ENCODE data around the gene PPP4R3B. TPM values are rescaled to one million over a fixed set of nuclear protein-coding genes. Genes with fewer than 3 reads are reported as not detected.
"Not testable (repeated sequence)": the region's sequence is repeated elsewhere in the genome, so short reads cannot be mapped to it uniquely, and the experiment has no call there.

PPP4R3B gene
- total and polyA plus RNA-seq, 2 experiments from 2014 or later = 25.6 to 56.6 TPM

DNA sequence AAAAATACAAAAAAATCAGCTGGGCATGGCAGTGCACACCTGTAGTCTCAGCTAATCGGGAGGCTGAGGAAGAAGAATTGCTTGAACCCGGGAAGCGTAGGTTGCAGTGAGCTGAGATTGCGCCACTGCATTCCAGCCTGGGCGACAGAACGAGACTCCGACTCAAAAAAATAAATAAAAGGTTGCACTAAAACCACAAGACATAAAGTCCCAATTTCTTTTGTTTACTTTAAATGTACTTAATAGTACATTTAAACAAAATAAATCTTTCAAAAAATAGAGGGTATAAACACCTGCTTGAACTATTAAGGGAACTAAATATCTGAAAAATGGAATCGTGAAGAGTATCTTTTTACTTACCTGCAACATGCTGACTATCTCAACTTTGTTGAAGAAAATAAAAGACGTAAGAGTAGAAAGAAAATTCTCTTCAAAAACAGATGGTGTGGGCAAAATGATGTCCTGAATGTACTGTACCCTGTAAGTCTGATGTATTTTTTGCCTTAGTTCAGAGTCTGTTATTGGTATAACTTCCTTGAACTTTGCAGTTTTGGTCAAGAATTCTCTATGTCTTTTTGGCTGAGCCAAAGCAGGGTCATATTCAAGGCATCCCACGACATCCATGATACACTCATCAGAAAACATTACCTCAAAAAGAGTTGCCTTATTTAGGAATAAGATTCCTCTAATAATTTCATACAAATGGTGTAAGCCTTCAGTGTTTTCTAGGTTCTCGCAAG, 19.2 kb downstream of the PPP4R3B start (continued):
- TF ChIP-seq ETS1 (IDR thresholded peaks at IDR 0.05) (no peak), STAT1 (IDR thresholded peaks at IDR 0.05; ENCODE audit: unreplicated experiment) (no peak), EZH2phosphoT487 (IDR thresholded peaks at IDR 0.05; ENCODE audit: unreplicated experiment) (no peak), NANOG (IDR thresholded peaks at IDR 0.05; ENCODE audit: borderline replicate concordance) (no peak), EZH2 (IDR thresholded peaks at IDR 0.05; ENCODE audit: low read depth, unreplicated experiment) (no peak), JUNB (IDR thresholded peaks at IDR 0.05; ENCODE audit: unreplicated experiment) (no peak), POLR2AphosphoS5 (IDR thresholded peaks at IDR 0.05; ENCODE audit: low read depth) (no peak)
- TF ChIP-seq, protein P1, sequence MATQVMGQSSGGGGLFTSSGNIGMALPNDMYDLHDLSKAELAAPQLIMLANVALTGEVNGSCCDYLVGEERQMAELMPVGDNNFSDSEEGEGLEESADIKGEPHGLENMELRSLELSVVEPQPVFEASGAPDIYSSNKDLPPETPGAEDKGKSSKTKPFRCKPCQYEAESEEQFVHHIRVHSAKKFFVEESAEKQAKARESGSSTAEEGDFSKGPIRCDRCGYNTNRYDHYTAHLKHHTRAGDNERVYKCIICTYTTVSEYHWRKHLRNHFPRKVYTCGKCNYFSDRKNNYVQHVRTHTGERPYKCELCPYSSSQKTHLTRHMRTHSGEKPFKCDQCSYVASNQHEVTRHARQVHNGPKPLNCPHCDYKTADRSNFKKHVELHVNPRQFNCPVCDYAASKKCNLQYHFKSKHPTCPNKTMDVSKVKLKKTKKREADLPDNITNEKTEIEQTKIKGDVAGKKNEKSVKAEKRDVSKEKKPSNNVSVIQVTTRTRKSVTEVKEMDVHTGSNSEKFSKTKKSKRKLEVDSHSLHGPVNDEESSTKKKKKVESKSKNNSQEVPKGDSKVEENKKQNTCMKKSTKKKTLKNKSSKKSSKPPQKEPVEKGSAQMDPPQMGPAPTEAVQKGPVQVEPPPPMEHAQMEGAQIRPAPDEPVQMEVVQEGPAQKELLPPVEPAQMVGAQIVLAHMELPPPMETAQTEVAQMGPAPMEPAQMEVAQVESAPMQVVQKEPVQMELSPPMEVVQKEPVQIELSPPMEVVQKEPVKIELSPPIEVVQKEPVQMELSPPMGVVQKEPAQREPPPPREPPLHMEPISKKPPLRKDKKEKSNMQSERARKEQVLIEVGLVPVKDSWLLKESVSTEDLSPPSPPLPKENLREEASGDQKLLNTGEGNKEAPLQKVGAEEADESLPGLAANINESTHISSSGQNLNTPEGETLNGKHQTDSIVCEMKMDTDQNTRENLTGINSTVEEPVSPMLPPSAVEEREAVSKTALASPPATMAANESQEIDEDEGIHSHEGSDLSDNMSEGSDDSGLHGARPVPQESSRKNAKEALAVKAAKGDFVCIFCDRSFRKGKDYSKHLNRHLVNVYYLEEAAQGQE (IDR thresholded peaks at IDR 0.05; ENCODE audit: unreplicated experiment) = no peak
- TF ChIP-seq, protein P2, sequence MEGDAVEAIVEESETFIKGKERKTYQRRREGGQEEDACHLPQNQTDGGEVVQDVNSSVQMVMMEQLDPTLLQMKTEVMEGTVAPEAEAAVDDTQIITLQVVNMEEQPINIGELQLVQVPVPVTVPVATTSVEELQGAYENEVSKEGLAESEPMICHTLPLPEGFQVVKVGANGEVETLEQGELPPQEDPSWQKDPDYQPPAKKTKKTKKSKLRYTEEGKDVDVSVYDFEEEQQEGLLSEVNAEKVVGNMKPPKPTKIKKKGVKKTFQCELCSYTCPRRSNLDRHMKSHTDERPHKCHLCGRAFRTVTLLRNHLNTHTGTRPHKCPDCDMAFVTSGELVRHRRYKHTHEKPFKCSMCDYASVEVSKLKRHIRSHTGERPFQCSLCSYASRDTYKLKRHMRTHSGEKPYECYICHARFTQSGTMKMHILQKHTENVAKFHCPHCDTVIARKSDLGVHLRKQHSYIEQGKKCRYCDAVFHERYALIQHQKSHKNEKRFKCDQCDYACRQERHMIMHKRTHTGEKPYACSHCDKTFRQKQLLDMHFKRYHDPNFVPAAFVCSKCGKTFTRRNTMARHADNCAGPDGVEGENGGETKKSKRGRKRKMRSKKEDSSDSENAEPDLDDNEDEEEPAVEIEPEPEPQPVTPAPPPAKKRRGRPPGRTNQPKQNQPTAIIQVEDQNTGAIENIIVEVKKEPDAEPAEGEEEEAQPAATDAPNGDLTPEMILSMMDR (conservative IDR thresholded peaks at IDR 0.05; ENCODE audit: low read depth in 2 of 2) = no peak

GRCh38 chr2:55596795-55597194, 20.6 kb downstream of the PPP4R3B start:
- not testable (repeated sequence) for H3K36me3 ChIP-seq (ENCODE audit: insufficient read depth); H2AFZ ChIP-seq; H3F3A ChIP-seq (replicated peaks; ENCODE audit: low read depth); H3K36me3 Mint-ChIP-seq (ENCODE audit: low read depth); H3K27me3 Mint-ChIP-seq (ENCODE audit: insufficient read depth, low read depth, poor library complexity); H3K4me3 Mint-ChIP-seq; H3K27ac Mint-ChIP-seq; H3K9me3 Mint-ChIP-seq; H3K4me1 Mint-ChIP-seq; H3K27ac ChIP-seq (ENCODE audit: low read depth); H4K20me1 ChIP-seq (replicated peaks; ENCODE audit: insufficient read depth); H3K4me1 ChIP-seq (ENCODE audit: insufficient read depth); ATAC-seq; H3K4me2 ChIP-seq; H3K4me3 ChIP-seq; H3K27me3 ChIP-seq (ENCODE audit: insufficient read depth); DNase-seq (ENCODE audit: low spot score); H3K9me2 ChIP-seq (ENCODE audit: insufficient read depth)
- H3K79me2 ChIP-seq (replicated peaks; ENCODE audit: insufficient read depth) = peaks cover 12% of the 10 kb centered on the region; the same call in 1 of the 2 replicates

All from GM23338 (cell line).